HG03280 (cell line): ENCODE results near the gene CDC42EP4.

Source experiments
- ATAC-seq: cut with Tn5 transposase; IDR thresholded peaks from one replicate; pipeline ENCODE4 v1.9.1; 2021; ENCODE audit warnings: mild to moderate bottlenecking, moderate library complexity; ENCODE audit not compliant: unreplicated experiment

CDC42EP4 gene

GRCh38 chr17:73261952-73262675, 49.7 kb downstream of the CDC42EP4 start:
- ATAC-seq, result no peak

- no peak for ATAC-seq
These were observed 50.2 kb downstream of the CDC42EP4 start, which contains the start of gene CPSF4L for GRCh38 chr17:73261617-73261951. Gene CPSF4L (minus strand): TSS chr17:73261880. CDS start chr17:73261818, 62 bp downstream.

GRCh38 chr17:73257516-73257915, 54.3 kb downstream of the CDC42EP4 start:
- ATAC-seq, result no peak

- no peak for ATAC-seq
These were observed 55.6 kb downstream of the CDC42EP4 start for GRCh38 chr17:73256220-73256619.

- peak; percentile 58 for ATAC-seq
These were observed 56.1 kb downstream of the CDC42EP4 start for GRCh38 chr17:73255671-73256181.

- ATAC-seq, result no peak
These were observed 59.9 kb downstream of the CDC42EP4 start for GRCh38 chr17:73251871-73252270.

GRCh38 chr17:73250851-73251640, 60.8 kb downstream of the CDC42EP4 start:
- ATAC-seq, result no peak

- ATAC-seq, result no peak
These were observed 62.1 kb downstream of the CDC42EP4 start for GRCh38 chr17:73249700-73250099.

- no peak for ATAC-seq
These were observed 63.3 kb downstream of the CDC42EP4 start for GRCh38 chr17:73248532-73248931.

GRCh38 chr17:73247726-73248125, 64.1 kb downstream of the CDC42EP4 start:
- ATAC-seq, result no peak

GRCh38 chr17:73240561-73240960, 71.2 kb downstream of the CDC42EP4 start:
- ATAC-seq, result no peak

GRCh38 chr17:73237714-73238113, 74.1 kb downstream of the CDC42EP4 start:
- ATAC-seq, result no peak

GRCh38 chr17:73234736-73235135, 77.1 kb downstream of the CDC42EP4 start:
- no peak for ATAC-seq
